GM23338 (cell line): ENCODE measurements around the gene CCNYL1.

ENCODE experiments used
- CREB1 ChIP-seq: fragments of 250-450 bp; sonication (Bioruptor Pico); IDR thresholded peaks from 2 replicates; pipeline ENCODE4 v1.5.0; 2020; ENCODE audit warnings: low read depth, mild to moderate bottlenecking, moderate library complexity
- CTCF ChIP-seq, 2 experiments: fragments of 200-600 bp in 1 of 2; sonication (generic) in 1 of 2; conservative IDR thresholded peaks; 2 replicates each; pipeline versions ENCODE4 v1.5.1 to v1.6.1; 2016 to 2017; ENCODE audit warnings: antibody characterized with exemption in 2 of 2, low read depth in 2 of 2, mild to moderate bottlenecking in 2 of 2, moderate library complexity in 1 of 2
- EZH2 ChIP-seq: fragments of 200-600 bp; sonication (generic); IDR thresholded peaks from one replicate; pipeline ENCODE4 v1.8.0; 2017; ENCODE audit warnings: antibody characterized with exemption, mild to moderate bottlenecking, low read depth; ENCODE audit not compliant: unreplicated experiment
- EZH2phosphoT487 ChIP-seq: fragments of 200-600 bp; sonication (generic); IDR thresholded peaks from one replicate; pipeline ENCODE4 v1.8.1; 2018; ENCODE audit warnings: antibody characterized with exemption; ENCODE audit not compliant: unreplicated experiment
- JUNB ChIP-seq: IDR thresholded peaks from one replicate; pipeline ENCODE4 v1.6.1; 2016; ENCODE audit warnings: antibody characterized with exemption; ENCODE audit not compliant: unreplicated experiment
- POLR2AphosphoS5 ChIP-seq: IDR thresholded peaks from 2 replicates; pipeline ENCODE4 v1.6.1; 2016; ENCODE audit warnings: antibody characterized with exemption, low read depth
- REST ChIP-seq: IDR thresholded peaks from one replicate; pipeline ENCODE4 v1.6.1; 2018; ENCODE audit warnings: antibody characterized with exemption; ENCODE audit not compliant: unreplicated experiment

DNA sequence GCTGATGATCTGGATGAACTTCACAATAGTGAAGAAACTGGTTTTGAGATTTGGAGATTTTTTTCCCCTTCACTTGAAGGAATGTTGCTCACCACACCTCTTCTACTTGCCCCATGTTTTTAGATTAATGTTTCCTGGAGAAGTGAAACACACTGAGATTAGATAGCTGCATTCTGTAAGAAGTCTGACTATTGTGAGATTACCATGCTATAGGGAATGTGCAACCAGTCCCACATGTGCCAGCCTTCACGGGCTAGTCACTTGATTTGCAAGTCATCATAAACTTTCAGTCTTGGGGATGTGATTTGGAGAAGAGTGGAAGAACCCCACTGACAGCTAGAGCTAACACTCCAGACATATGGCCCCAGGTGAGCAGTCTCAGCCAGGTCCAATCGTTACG, 7.4 kb upstream of the CCNYL1 start:
- no peak for TF ChIP-seq CTCF (conservative IDR thresholded peaks at IDR 0.05; ENCODE audit: low read depth in 2 of 2)
- no peak for TF ChIP-seq REST
- TF ChIP-seq EZH2 = no peak
- no peak for TF ChIP-seq CREB1
- TF ChIP-seq POLR2AphosphoS5 = no peak
- TF ChIP-seq EZH2phosphoT487 = no peak
- TF ChIP-seq JUNB = no peak
